ENCODE results near the gene ANKRD33B. TPM values are rescaled to one million over a fixed set of nuclear protein-coding genes. Genes with fewer than 3 reads are reported as not detected.

ANKRD33B gene
- total and polyA plus RNA-seq, 9 of the 15 experiments (the other 6 are each of a cell fraction or from before 2014, with no cell fraction given): 0.10 to 1.7 (median 0.40) TPM

DNA sequence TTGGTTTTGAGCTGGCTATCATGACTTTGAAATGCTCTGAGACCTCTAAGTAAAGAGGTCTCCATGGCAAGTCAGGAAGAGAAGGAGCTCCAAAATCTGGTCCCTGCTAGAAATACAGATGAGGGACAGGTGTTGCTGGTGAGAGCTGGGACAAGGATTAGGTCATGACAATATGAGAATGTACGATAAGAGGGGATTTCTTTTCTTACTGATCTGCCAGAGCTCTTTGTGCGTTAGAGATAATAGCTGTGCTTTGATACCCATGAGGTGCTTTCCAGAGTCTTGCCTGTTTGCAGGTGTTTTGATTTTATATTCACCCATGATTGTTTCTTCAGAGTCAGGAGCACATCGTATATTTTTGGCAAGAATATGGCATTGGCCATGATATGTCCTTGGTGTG, 56.5 kb downstream of the ANKRD33B start (continued):
- TF ChIP-seq, protein P1, sequence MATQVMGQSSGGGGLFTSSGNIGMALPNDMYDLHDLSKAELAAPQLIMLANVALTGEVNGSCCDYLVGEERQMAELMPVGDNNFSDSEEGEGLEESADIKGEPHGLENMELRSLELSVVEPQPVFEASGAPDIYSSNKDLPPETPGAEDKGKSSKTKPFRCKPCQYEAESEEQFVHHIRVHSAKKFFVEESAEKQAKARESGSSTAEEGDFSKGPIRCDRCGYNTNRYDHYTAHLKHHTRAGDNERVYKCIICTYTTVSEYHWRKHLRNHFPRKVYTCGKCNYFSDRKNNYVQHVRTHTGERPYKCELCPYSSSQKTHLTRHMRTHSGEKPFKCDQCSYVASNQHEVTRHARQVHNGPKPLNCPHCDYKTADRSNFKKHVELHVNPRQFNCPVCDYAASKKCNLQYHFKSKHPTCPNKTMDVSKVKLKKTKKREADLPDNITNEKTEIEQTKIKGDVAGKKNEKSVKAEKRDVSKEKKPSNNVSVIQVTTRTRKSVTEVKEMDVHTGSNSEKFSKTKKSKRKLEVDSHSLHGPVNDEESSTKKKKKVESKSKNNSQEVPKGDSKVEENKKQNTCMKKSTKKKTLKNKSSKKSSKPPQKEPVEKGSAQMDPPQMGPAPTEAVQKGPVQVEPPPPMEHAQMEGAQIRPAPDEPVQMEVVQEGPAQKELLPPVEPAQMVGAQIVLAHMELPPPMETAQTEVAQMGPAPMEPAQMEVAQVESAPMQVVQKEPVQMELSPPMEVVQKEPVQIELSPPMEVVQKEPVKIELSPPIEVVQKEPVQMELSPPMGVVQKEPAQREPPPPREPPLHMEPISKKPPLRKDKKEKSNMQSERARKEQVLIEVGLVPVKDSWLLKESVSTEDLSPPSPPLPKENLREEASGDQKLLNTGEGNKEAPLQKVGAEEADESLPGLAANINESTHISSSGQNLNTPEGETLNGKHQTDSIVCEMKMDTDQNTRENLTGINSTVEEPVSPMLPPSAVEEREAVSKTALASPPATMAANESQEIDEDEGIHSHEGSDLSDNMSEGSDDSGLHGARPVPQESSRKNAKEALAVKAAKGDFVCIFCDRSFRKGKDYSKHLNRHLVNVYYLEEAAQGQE (IDR thresholded peaks at IDR 0.05; ENCODE audit: borderline replicate concordance): no peak
- TF ChIP-seq, protein P1 (CRISPR knock-in tag; IDR thresholded peaks at IDR 0.05; ENCODE audit: low read depth): no peak
- TF ChIP-seq ZKSCAN3 (CRISPR knock-in tag; IDR thresholded peaks at IDR 0.05): no peak
- peak; percentile 96 to 98 for TF ChIP-seq KDM1A (IDR thresholded peaks at IDR 0.05)
- TF ChIP-seq, protein P2, sequence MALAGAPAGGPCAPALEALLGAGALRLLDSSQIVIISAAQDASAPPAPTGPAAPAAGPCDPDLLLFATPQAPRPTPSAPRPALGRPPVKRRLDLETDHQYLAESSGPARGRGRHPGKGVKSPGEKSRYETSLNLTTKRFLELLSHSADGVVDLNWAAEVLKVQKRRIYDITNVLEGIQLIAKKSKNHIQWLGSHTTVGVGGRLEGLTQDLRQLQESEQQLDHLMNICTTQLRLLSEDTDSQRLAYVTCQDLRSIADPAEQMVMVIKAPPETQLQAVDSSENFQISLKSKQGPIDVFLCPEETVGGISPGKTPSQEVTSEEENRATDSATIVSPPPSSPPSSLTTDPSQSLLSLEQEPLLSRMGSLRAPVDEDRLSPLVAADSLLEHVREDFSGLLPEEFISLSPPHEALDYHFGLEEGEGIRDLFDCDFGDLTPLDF (CRISPR knock-in tag; IDR thresholded peaks at IDR 0.05): no peak
- no peak for TF ChIP-seq SRSF3 (IDR thresholded peaks at IDR 0.05; ENCODE audit: insufficient read depth, low read length)
- peak; percentile 22; the same call in 1 of the 2 replicates for TF ChIP-seq PHF21A (IDR thresholded peaks at IDR 0.05; ENCODE audit: borderline replicate concordance, low read depth)
- peak; percentile 86 to 98 for TF ChIP-seq RCOR1 (IDR thresholded peaks at IDR 0.05; ENCODE audit: borderline replicate concordance in 1 of 2, low read depth in 2 of 2, low read length in 2 of 2)
- no peak for TF ChIP-seq ZNF41 (CRISPR knock-in tag; conservative IDR thresholded peaks at IDR 0.05)
- peak; percentile 73 for TF ChIP-seq NCOR1 (IDR thresholded peaks at IDR 0.05)
- TF ChIP-seq SRSF7 (optimal IDR thresholded peaks at IDR 0.05; ENCODE audit: low read depth, low read length): no peak
- TF ChIP-seq NUFIP1 (IDR thresholded peaks at IDR 0.05; ENCODE audit: partially characterized antibody): no peak
- TF ChIP-seq HDAC2 (IDR thresholded peaks at IDR 0.05): peak; percentile 96
- TF ChIP-seq, protein P3, sequence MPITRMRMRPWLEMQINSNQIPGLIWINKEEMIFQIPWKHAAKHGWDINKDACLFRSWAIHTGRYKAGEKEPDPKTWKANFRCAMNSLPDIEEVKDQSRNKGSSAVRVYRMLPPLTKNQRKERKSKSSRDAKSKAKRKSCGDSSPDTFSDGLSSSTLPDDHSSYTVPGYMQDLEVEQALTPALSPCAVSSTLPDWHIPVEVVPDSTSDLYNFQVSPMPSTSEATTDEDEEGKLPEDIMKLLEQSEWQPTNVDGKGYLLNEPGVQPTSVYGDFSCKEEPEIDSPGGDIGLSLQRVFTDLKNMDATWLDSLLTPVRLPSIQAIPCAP (CRISPR knock-in tag; IDR thresholded peaks at IDR 0.05; ENCODE audit: borderline replicate concordance): no peak
- TF ChIP-seq ZNF778 (CRISPR knock-in tag; IDR thresholded peaks at IDR 0.05): no peak
- TF ChIP-seq ZNF311 (CRISPR knock-in tag; IDR thresholded peaks at IDR 0.05): no peak
- TF ChIP-seq ZNF655 (CRISPR knock-in tag; IDR thresholded peaks at IDR 0.05): no peak
- TF ChIP-seq IFI16 (CRISPR knock-in tag; IDR thresholded peaks at IDR 0.05): no peak
- TF ChIP-seq POLR3G (IDR thresholded peaks at IDR 0.05; ENCODE audit: extremely low read depth, insufficient read length, insufficient replicate concordance): no peak
- TF ChIP-seq PML (IDR thresholded peaks at IDR 0.05; ENCODE audit: low read length): peak; percentile 62; the same call in 1 of the 2 replicates

Data from K562 (cell line).